Common myeloid progenitor, CD34-positive (primary cell): Measurements from ENCODE around the gene BLOC1S3.
A peak's percentile ranks its signal among the peaks of the same experiment; 100 is the strongest.

Source experiments
- CTCF ChIA-PET: fragments of 350-600 bp; sonication (Branson Sonifier 250); formaldehyde crosslinking; loops from one replicate; lab custom pipeline; 2021; ENCODE audit warnings: antibody characterized with exemption; lab: Charles Lee
- POLR2A ChIA-PET: fragments of 350-600 bp; sonication (Branson Sonifier 250); formaldehyde crosslinking; loops from one replicate; lab custom pipeline; 2021; ENCODE audit warnings: antibody characterized with exemption; lab: Charles Lee
- DNase-seq, 3 donors: peaks; one replicate each; pipeline versions ENCODE4 v3.0.0 to v3.0.0-alpha.2; 2013
- H3K27ac ChIP-seq, 2 experiments: 1 replicate in 1 of 2; 2 replicates in 1 of 2; pipeline ENCODE4 v1.7.0; 2013; ENCODE audit warnings: inconsistent platforms in 2 of 2, low read length in 2 of 2, mild to moderate bottlenecking in 2 of 2, low read depth in 1 of 2, moderate library complexity in 1 of 2; ENCODE audit not compliant: severe bottlenecking in 2 of 2, insufficient read depth in 1 of 2, poor library complexity in 1 of 2
- H3K27me3 ChIP-seq, 5 experiments: replicated peaks in 2 of 5; 1 replicate in 3 of 5; 2 replicates in 2 of 5; pipeline versions ENCODE4 v1.6.1 to v1.7.0; 2013; ENCODE audit warnings: low read length in 4 of 5, mild to moderate bottlenecking in 2 of 5, moderate library complexity in 2 of 5, inconsistent platforms in 1 of 5; ENCODE audit not compliant: insufficient read depth in 5 of 5, control insufficient read depth in 4 of 5
- H3K36me3 ChIP-seq, 4 experiments: 1 replicate in 2 of 4; 2 replicates in 2 of 4; pipeline versions ENCODE4 v1.6.1 to v1.7.0; 2013; ENCODE audit warnings: low read length in 3 of 4, control low read depth in 1 of 4, mild to moderate bottlenecking in 1 of 4; ENCODE audit not compliant: control insufficient read depth in 4 of 4, insufficient read depth in 4 of 4
- H3K4me1 ChIP-seq, 4 experiments: 1 replicate in 3 of 4; 2 replicates in 1 of 4; pipeline versions ENCODE4 v1.6.1 to v1.7.1; 2013; ENCODE audit warnings: low read length in 3 of 4, mild to moderate bottlenecking in 3 of 4, control low read depth in 1 of 4, inconsistent platforms in 1 of 4, moderate library complexity in 1 of 4; ENCODE audit not compliant: control insufficient read depth in 4 of 4, insufficient read depth in 4 of 4; ENCODE audit errors: control extremely low read depth in 1 of 4
- H3K4me3 ChIP-seq, 7 experiments: 1 replicate in 4 of 7; 2 replicates in 3 of 7; pipeline versions ENCODE4 v1.5.1 to v1.7.0; 2013; ENCODE audit warnings: mild to moderate bottlenecking in 7 of 7, low read length in 6 of 7, moderate library complexity in 6 of 7, inconsistent platforms in 2 of 7, low read depth in 2 of 7, control low read depth in 1 of 7; ENCODE audit not compliant: insufficient read depth in 4 of 7, control insufficient read depth in 1 of 7; ENCODE audit errors: extremely low read depth in 1 of 7
- H3K9me3 ChIP-seq, 5 experiments: 1 replicate in 4 of 5; 2 replicates in 1 of 5; pipeline versions ENCODE4 v1.6.1 to v1.7.1; 2013; ENCODE audit warnings: low read length in 4 of 5, mild to moderate bottlenecking in 2 of 5, inconsistent platforms in 1 of 5, low read depth in 1 of 5, moderate library complexity in 1 of 5; ENCODE audit not compliant: control insufficient read depth in 4 of 5, insufficient read depth in 2 of 5; ENCODE audit errors: control extremely low read depth in 1 of 5
- WGBS: methylation state at CpG from one replicate; pipeline ENCODE4 v1.1.5; 2013; ENCODE audit not compliant: insufficient coverage; 5-methylcytosine and 5-hydroxymethylcytosine counted together

BLOC1S3 gene

DNA sequence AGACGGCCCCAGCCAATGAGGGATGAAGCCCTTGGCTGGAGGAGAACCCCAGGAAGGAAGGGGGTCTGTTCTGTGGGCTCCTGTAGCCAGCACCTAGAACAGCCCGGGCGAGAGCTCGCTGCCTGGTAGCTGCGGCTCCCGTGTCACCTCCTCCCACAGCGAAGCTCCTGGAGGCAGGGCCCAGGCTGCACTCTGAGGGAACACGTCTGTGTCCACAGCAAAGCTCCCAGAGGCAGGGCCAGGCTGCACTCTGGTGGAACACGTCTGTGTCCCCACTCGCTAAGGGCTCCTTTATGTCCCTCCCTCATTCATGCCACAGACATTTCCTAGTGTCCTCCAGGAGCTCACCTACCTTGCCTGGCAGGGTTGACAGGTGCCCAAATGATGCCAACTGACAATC lies 9.0 kb upstream of the BLOC1S3 start:
- peaks cover 3 to 78% (median 64%) of the 10 kb centered on the region in 4 experiments for H3K4me1 ChIP-seq
- ChIA-PET CTCF (interaction anchor here (1.1 kb wide), 1 partner anchor 103 kb away, joined by 3 read pairs; no protein-coding TSS in a partner anchor), POLR2A (interaction anchor here (0.8 kb wide), 1 partner anchor 8 kb away, joined by 3 read pairs; the partner anchor contains the start of genes BLOC1S3 and TRAPPC6A)
- no peaks in the 10 kb centered on the region for H3K9me3 ChIP-seq
- DNase-seq = no peak
- H3K36me3 ChIP-seq = peaks cover 0 to 9% (median 2%) of the 10 kb centered on the region in 4 experiments
- WGBS = 93% methylated on average over 10 of the region's 10 CpGs
- no peaks in the 10 kb centered on the region for H3K27me3 ChIP-seq
- no peak overlapping the region for H3K4me3 ChIP-seq
- H3K27ac ChIP-seq = no peak overlapping the region

DNA sequence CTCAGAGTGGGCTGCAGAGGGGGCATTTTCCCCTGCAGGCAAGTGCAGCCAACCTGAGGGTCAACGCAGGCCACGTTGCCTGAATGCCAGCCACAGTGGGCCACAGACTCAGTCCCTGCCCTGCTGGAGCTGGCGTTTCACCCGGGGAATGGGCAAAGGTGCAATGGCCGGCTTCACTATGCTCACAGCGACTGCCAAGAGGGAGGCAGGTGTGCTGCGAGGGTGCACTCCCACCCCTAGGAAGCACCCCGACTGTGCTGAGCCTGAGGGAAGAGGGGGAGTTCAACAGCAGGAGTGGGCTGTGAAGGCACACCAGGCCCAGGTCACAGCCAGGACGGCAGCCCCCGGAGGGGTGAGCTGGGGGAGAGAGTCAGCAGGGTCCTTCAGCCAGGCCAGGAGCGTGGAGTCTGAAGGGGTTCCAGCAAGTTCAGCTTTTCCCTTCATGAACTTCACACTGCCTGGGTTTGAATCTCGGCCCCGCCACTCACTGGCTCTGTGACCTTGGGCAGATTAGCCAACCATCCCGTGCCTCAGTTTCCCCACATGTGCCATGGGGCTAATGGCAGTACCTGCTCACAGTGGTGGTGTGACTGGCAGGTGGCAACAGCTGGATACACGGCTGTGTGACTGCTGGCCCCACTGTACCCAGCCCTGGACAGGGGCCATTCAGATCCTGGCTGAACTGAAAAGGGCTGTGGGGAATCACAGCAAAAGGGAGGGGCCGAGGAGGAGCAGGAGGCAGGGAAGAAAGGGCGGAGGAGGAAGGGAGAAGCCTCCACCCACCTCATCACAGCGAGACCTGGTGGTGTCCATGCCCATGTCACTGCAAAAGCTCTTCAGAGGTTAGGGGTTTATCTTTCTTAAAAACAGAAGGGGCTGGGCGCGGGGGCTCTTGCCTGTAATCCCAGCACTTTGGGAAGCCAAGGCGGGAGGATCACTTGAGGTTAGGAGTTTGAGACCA lies 8.2 kb upstream of the BLOC1S3 start:
- WGBS = 94% methylated on average over 10 of the region's 21 CpGs
- no peak for DNase-seq
- Histone ChIP-seq H3K9me3 (no peaks in the 10 kb centered on the region), H3K4me3 (peak overlapping the region in 1 of 7 experiments; percentile 0), H3K27me3 (no peaks in the 10 kb centered on the region), H3K36me3 (peaks cover 0 to 9% (median 2%) of the 10 kb centered on the region in 4 experiments), H3K4me1 (peaks cover 3 to 70% (median 56%) of the 10 kb centered on the region in 4 experiments), H3K27ac (peak overlapping the region in 1 of 2 experiments; percentile 63)
- ChIA-PET POLR2A (interaction anchor here (0.8 kb wide), 1 partner anchor 8 kb away, joined by 3 read pairs; the partner anchor contains the start of genes BLOC1S3 and TRAPPC6A), CTCF (interaction anchor here (1.2 kb wide), 1 partner anchor 12 kb away, joined by 3 read pairs; no protein-coding TSS in a partner anchor)

DNA sequence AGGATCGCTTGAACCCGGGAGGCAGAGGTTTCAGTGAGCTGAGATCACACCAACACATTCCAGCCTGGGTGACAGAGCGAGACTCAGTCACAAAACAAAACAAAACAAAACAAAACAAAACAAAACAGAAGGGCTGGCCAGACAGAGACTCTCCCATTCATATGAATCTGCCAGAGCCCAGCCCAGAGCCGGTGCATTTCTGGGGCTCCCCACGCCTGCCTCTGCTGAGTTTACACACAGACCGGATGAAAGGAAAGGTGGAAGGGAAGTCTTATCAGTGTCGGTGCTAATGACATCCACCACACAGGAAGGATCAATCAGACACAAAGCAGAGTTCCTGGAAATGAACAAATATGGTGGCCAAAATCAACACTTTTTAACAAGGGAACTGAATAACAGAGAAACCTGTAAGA lies 7.4 kb upstream of the BLOC1S3 start:
- peaks cover 3 to 68% (median 56%) of the 10 kb centered on the region in 4 experiments for H3K4me1 ChIP-seq
- CTCF ChIA-PET = interaction anchor here (0.9 to 1.2 kb wide), 3 partner anchors 11 to 21 kb away, joined by 3 to 5 read pairs (median 3); no protein-coding TSS in a partner anchor
- no peaks in the 10 kb centered on the region for H3K27me3 ChIP-seq
- 37% methylated on average over 5 of the region's 7 CpGs for WGBS
- no peaks in the 10 kb centered on the region for H3K9me3 ChIP-seq
- peak overlapping the region in 1 of 2 experiments; percentile 63 for H3K27ac ChIP-seq
- H3K36me3 ChIP-seq = peaks cover 0 to 9% (median 2%) of the 10 kb centered on the region in 4 experiments
- H3K4me3 ChIP-seq = peak overlapping the region in 3 of 7 experiments; percentile 0 to 53 (median 50)
- POLR2A ChIA-PET = no interaction called here
- DNase-seq = peak; percentile 44 to 82 (median 70)

DNA sequence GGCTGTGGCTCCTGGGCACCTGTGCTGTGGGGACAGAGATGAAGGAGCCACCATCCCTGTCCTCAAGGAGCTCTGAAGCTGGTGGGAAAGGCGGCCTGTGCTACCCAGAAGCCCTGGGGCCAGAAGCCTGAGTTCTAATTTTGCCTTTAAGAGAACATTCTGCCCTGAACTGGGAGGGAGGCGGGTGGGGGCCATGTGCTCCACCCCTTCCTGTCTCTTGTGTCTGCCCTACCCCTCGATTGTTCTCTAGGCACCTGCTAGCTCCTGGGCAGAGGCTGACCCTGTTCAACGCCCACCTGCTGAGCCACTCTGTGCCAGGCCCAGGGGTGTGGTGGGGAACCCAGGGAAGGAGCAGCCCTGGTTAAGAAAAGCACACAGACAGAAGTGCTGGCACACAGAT lies 6.4 kb upstream of the BLOC1S3 start:
- peaks cover 0 to 9% (median 2%) of the 10 kb centered on the region in 4 experiments for H3K36me3 ChIP-seq
- WGBS = 44% methylated on average over 3 of the region's 4 CpGs
- peak overlapping the region in 2 of 7 experiments; percentile 4 to 24 for H3K4me3 ChIP-seq
- no peak overlapping the region for H3K27ac ChIP-seq
- H3K9me3 ChIP-seq = no peaks in the 10 kb centered on the region
- H3K4me1 ChIP-seq = peaks cover 3 to 65% (median 52%) of the 10 kb centered on the region in 4 experiments
- no peak for DNase-seq
- no peaks in the 10 kb centered on the region for H3K27me3 ChIP-seq
- POLR2A ChIA-PET = no interaction called here
- CTCF ChIA-PET = interaction anchor here (0.9 to 2.3 kb wide), 4 partner anchors 10 to 22 kb away, joined by 3 to 9 read pairs (median 4); no protein-coding TSS in a partner anchor

GRCh38 chr19:45172611-45173208 lies 5.9 kb upstream of the BLOC1S3 start:
- Histone ChIP-seq H3K36me3 (peaks cover 0 to 9% (median 2%) of the 10 kb centered on the region in 4 experiments), H3K9me3 (no peaks in the 10 kb centered on the region), H3K27ac (no peak overlapping the region), H3K4me3 (peak overlapping the region in 1 of 7 experiments; percentile 24), H3K4me1 (peaks cover 3 to 70% (median 58%) of the 10 kb centered on the region in 4 experiments), H3K27me3 (no peaks in the 10 kb centered on the region)
- POLR2A ChIA-PET = no interaction called here
- CTCF ChIA-PET = interaction anchor here (1.2 to 2.3 kb wide), 3 partner anchors 11 to 20 kb away, joined by 3 to 9 read pairs (median 3); no protein-coding TSS in a partner anchor
- DNase-seq = no peak
- 92% methylated on average over 11 of the region's 18 CpGs for WGBS

DNA sequence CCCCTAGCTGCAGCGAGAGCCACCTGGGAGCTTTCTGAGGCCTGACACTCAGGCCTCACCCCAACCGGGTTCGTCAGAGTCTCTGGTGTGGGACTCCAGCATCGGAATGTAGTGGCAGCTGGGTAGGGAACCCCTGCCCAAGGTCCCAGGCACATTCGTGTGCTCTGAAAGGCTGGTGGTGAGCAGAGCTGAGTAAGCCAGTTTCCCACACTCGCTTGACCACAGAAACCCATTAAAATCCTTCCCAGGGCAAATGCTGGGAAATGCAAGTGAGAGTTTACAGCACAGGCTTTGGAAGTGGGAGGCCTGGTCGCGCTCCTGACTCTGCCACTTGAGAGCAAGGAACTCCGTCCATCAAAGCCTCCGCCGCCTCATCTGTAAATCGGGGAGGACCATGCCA lies 4.8 kb upstream of the BLOC1S3 start:
- 46% methylated on average over 11 of the region's 12 CpGs for WGBS
- POLR2A ChIA-PET = no interaction called here
- CTCF ChIA-PET = interaction anchor here (1.2 to 2.3 kb wide), 2 partner anchors 10 to 15 kb away, joined by 3 to 9 read pairs; no protein-coding TSS in a partner anchor

More for the DNA sequence above, 4.8 kb upstream of the BLOC1S3 start:
- peak in 1 of 3 donors; percentile 50 for DNase-seq
- no peaks in the 10 kb centered on the region for H3K9me3 ChIP-seq
- H3K27ac ChIP-seq = peak overlapping the region in 1 of 2 experiments; percentile 52
- H3K4me1 ChIP-seq = peaks cover 3 to 68% (median 57%) of the 10 kb centered on the region in 4 experiments
- H3K4me3 ChIP-seq = peak overlapping the region in 4 of 7 experiments; percentile 1 to 51 (median 30)
- peaks cover 0 to 5% (median 1%) of the 10 kb centered on the region in 4 experiments for H3K36me3 ChIP-seq
- no peaks in the 10 kb centered on the region for H3K27me3 ChIP-seq
